GM18511 (cell line): ENCODE measurements around the gene PGM2.

ENCODE experiments used
- ATAC-seq: cut with Tn5 transposase; IDR thresholded peaks from one replicate; pipeline ENCODE4 v1.9.1; 2021; ENCODE audit warnings: mild to moderate bottlenecking, moderate library complexity; ENCODE audit not compliant: unreplicated experiment

PGM2 gene

DNA sequence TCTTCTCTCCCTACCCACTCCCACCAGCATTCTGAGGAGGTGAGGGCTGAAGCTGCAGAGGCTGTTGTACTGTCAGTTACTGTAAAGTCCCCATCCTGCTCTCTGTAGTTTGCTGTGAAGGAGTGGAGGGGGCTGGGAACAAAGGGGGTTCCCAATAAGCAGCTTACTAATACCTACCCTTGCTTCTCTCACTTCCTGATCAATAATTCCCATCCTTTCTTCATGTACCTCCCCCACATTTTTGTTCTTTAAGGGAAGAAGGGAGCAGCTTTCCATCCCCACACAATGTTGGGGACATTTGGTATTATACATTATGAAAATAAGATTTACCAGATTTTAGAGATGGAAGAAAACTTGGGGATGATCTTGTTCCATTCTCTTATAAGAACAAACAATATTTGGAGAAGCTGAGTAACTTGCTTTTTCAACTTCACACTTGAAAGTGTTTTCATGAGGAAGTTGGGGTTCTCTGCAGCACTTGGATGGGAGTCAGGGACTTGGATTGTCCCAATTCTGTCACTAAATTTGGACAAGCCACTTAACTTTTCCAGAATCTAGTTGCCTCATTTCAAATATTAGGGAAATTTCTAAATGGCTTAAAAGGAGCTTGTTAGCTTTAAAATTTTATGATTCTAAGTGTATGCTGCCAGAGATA, 69.8 kb downstream of the PGM2 start:
- ATAC-seq: no peak

- ATAC-seq: no peak
These were observed 75.7 kb downstream of the PGM2 start for GRCh38 chr4:37902212-37902611.

GRCh38 chr4:37902738-37903693, 76.5 kb downstream of the PGM2 start:
- no peak for ATAC-seq

DNA sequence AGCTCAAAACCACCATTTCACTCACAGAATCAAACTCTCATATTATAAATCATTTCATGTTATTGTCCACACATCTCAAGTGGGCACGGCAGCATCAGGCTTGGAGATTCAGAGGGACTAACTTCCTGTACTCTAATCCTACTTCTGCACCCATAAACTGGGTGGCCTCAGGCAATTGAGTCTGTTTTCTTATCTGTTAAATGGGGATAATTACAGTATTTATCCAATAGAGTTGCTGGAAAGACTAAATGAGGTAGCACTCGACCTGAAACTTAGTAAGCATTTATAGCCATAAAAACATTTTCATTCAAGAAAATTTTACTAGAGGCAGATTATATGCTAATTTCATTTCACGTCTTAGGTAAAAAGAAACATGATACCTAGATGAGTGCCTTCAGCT, 77.4 kb downstream of the PGM2 start:
- ATAC-seq: no peak

- ATAC-seq: no peak
These were observed 78.3 kb downstream of the PGM2 start for GRCh38 chr4:37904824-37905223.

DNA sequence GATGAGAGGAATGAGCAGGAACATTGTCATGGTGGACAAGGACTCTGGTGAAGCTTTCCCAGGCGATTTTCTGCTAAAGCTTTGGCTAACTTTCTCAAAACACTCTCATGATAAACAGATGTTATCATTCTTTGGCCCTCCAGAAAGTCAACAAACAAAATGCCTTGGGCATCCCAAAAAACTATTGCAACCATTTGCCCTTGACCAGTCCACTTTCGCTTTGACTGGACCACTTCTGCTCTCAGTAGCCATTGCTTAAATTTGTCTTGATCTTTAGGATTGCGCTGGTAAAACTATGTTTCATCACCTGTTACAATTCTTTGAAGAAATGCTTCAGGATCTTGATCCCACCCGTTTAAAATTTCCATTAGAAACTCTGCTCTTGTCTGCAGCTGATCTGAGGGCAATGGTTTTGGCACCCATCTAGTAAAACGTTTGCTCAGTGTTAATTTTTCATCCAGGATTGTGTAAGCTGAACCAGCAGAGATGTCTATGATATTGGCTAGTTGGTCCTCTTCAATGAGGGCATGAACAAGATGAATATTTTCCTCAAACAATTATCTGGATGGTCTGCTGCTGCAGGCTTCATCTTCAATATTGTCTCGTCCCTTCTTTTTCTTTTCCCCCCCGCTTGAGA, 79.2 kb downstream of the PGM2 start:
- ATAC-seq: no peak

GRCh38 chr4:37908488-37909331, 82.2 kb downstream of the PGM2 start:
- no peak for ATAC-seq

- ATAC-seq: no peak
These were observed 83.0 kb downstream of the PGM2 start for GRCh38 chr4:37909332-37910090.

DNA sequence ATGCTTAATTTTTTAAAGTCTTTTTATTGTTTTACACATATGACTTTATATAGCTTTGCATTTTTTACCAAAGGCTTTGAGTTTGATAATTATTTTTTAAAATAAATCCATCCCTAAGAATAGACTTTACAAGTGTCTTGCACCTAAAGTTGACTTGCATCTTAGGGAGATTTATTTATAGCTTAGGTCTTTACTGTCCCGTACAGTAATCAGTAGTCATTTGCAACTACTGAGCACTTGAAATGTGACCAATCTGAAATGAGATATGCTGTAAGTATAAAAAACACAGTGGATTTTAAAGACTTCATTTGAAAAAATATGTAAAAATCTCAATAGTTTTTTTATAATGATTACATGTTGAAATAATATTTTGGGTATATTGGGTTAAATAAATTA, 83.6 kb downstream of the PGM2 start:
- ATAC-seq: no peak
